GM18526 (cell line): ENCODE results near the gene CD180.

ENCODE experiments used
- POLR2A ChIP-seq: IDR thresholded peaks from 3 replicates; pipeline ENCODE4 v1.6.1; 2011; ENCODE audit not compliant: insufficient read length; ENCODE audit errors: extremely low read depth

CD180 gene

GRCh38 chr5:67200809-67201562, 4.4 kb upstream of the CD180 start:
- TF ChIP-seq POLR2A = no peak

GRCh38 chr5:67199859-67200258, 3.3 kb upstream of the CD180 start:
- TF ChIP-seq POLR2A = no peak

GRCh38 chr5:67198917-67199316, 2.3 kb upstream of the CD180 start:
- TF ChIP-seq POLR2A = no peak

- no peak for TF ChIP-seq POLR2A
These were observed 937 bp upstream of the CD180 start for GRCh38 chr5:67197536-67197935.

- TF ChIP-seq POLR2A = no peak
These were observed 958 bp downstream of the CD180 start for GRCh38 chr5:67195406-67196275.

- TF ChIP-seq POLR2A = no peak
These were observed 2.4 kb downstream of the CD180 start for GRCh38 chr5:67194166-67194565.

- TF ChIP-seq POLR2A = no peak
These were observed 3.2 kb downstream of the CD180 start for GRCh38 chr5:67193439-67193807.

- TF ChIP-seq POLR2A = no peak
These were observed 3.7 kb downstream of the CD180 start for GRCh38 chr5:67192719-67193438.

GRCh38 chr5:67190861-67191260, 5.7 kb downstream of the CD180 start:
- no peak for TF ChIP-seq POLR2A

GRCh38 chr5:67190410-67190809, 6.2 kb downstream of the CD180 start:
- no peak for TF ChIP-seq POLR2A

GRCh38 chr5:67189931-67190330, 6.7 kb downstream of the CD180 start:
- no peak for TF ChIP-seq POLR2A

- no peak for TF ChIP-seq POLR2A
These were observed 7.6 kb downstream of the CD180 start for GRCh38 chr5:67189079-67189354.

GRCh38 chr5:67188274-67189078, 8.1 kb downstream of the CD180 start:
- no peak for TF ChIP-seq POLR2A

- no peak for TF ChIP-seq POLR2A
These were observed 9.4 kb downstream of the CD180 start for GRCh38 chr5:67187006-67187715.
